Astrocyte of the cerebellum (primary cell): ENCODE results near the gene FANCD2.

Source experiments
- DNase-seq: peaks from one replicate; pipeline ENCODE4 v3.0.0-alpha.2; 2011; ENCODE audit warnings: low read depth
- H3K4me3 ChIP-seq: 2 replicates; pipeline ENCODE4 v1.5.1; 2011; ENCODE audit warnings: mild to moderate bottlenecking, low read depth, low read length, moderate library complexity
- CTCF ChIP-seq: IDR thresholded peaks from 2 replicates; pipeline ENCODE4 v1.5.1; 2012; ENCODE audit warnings: low read length, low read depth, moderate library complexity, mild to moderate bottlenecking; ENCODE audit errors: missing control alignments
- in situ Hi-C: cut with HindIII; loops from 2 replicates; pipeline ENCODE4 v1.10.0; 2017; ENCODE audit warnings: low sequenced_read_pairs

Gene FANCD2

GRCh38 chr3:10145685-10146084 lies 119.4 kb downstream of the FANCD2 start:
- no peak overlapping the region for H3K4me3 ChIP-seq
- no peak for TF ChIP-seq CTCF
- in situ Hi-C loops: loop anchor here (10.0 kb wide), 1 partner anchor 59 kb away; no protein-coding TSS in a partner anchor
- DNase-seq: no peak

GRCh38 chr3:10149226-10149625 lies 123.0 kb downstream of the FANCD2 start:
- no peak for DNase-seq
- H3K4me3 ChIP-seq: no peak overlapping the region
- in situ Hi-C loops: loop anchor here (10.0 kb wide), 1 partner anchor 56 kb away; no protein-coding TSS in a partner anchor
- no peak for TF ChIP-seq CTCF

- DNase-seq: no peak
- H3K4me3 ChIP-seq: no peak overlapping the region
- in situ Hi-C loops: no loop called here
- TF ChIP-seq CTCF: no peak
These were observed 124.8 kb downstream of the FANCD2 start for GRCh38 chr3:10150987-10151386.
